NCI-H226 (cell line): ENCODE measurements around the gene EPHB1.

ENCODE experiments used
- DNase-seq: peaks from one replicate; pipeline ENCODE4 v3.0.0-alpha.2; 2015

Gene EPHB1

GRCh38 chr3:135292162-135292561 lies 497.1 kb downstream of the EPHB1 start:
- no peak for DNase-seq

GRCh38 chr3:135301670-135302069 lies 506.6 kb downstream of the EPHB1 start:
- DNase-seq = no peak

GRCh38 chr3:135304378-135304777 lies 509.3 kb downstream of the EPHB1 start:
- DNase-seq = no peak
